ENCODE measurements around the gene RAPGEF5. TPM values are rescaled to one million over a fixed set of nuclear protein-coding genes. Genes with fewer than 3 reads are reported as not detected.

RAPGEF5 gene
- polyA plus RNA-seq, 4 donors: 5.4 to 33.4 (median 10.1) TPM

GRCh38 chr7:22255342-22255741, 101.6 kb downstream of the RAPGEF5 start:
- peak overlapping the region in 1 of 3 donors; percentile 69 for H3K27ac ChIP-seq (ENCODE audit: low read depth in 1 of 3, low read length in 2 of 3)

DNA sequence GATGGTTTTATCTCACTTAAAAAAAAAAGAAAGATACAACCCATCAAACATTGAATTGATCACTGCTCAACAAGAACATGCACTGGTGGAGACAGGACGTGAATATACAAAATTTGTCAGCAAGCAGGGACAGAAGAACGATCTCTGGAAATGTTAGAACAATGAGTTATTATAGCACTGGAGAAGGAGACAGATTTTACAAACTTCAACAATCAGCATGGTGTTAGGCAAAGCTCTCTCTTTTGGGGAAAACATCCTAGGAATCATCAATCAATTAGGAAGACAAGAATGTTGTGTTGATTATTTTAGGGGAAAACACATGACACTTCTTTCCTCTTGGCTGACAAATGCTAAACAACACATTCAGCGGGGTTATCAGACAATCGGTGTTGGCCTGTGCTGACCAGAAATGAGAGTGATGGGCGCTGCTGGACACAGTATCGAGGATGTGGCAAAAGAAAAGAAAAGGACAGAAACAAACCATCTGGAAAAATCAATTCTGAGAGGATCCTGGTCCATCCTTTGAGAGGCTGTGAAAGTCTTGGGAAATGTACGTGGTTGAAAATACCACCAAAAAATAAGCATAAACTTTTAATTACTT, 103.9 kb downstream of the RAPGEF5 start:
- WGBS, 3 donors: 65 to 93% (median 83%) methylated on average over 7 of the region's 7 CpGs
- no peak for DNase-seq
- no peaks in the 10 kb centered on the region for H3K9me3 ChIP-seq (ENCODE audit: control insufficient read depth in 2 of 2, insufficient read depth in 1 of 2, low read depth in 1 of 2, low read length in 1 of 2)

More at GRCh38 chr7:22255342-22255741, 101.6 kb downstream of the RAPGEF5 start:
- H3K27me3 ChIP-seq (ENCODE audit: control insufficient read depth in 3 of 3, insufficient read depth in 3 of 3, low read length in 3 of 3): no peaks in the 10 kb centered on the region
- no peaks in the 10 kb centered on the region for H3K9me3 ChIP-seq (ENCODE audit: control insufficient read depth in 2 of 2, insufficient read depth in 1 of 2, low read depth in 1 of 2, low read length in 1 of 2)
- 97 to 100% (median 98%) methylated on average over 1 of the region's 1 CpG for WGBS, 3 donors
- no peak overlapping the region for H3K4me3 ChIP-seq (ENCODE audit: low read depth in 1 of 3, low read length in 3 of 3)
- peak; percentile 29 to 34 for DNase-seq
- peaks cover 0 to 8% (median 2%) of the 10 kb centered on the region in 3 donors for H3K4me1 ChIP-seq (ENCODE audit: control insufficient read depth in 3 of 3, insufficient read depth in 2 of 3, low read depth in 1 of 3, low read length in 2 of 3)
- peaks cover 0 to 3% (median 1%) of the 10 kb centered on the region in 3 donors for H3K36me3 ChIP-seq (ENCODE audit: control insufficient read depth in 3 of 3, insufficient read depth in 2 of 3, low read depth in 1 of 3, low read length in 3 of 3)
- FAIRE-seq: no peak

DNA sequence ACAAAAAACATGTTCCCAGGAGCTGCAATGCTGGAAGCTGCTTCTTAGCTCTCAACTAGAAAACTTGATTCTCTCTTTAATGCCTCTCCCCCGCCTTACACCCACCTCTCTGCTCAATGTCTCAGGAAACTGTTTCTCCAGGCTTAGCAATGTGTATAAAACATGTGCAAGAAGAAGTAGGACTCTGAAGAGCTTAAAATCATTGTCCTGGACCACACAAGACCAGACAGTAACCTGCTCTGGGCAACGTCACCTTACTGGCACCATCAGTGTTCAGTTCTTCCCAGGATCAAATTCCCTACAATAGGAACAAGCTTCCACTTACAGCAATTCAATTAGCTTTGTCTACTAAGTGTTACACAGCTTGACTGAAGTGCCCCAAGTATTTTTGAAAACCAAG, 104.9 kb downstream of the RAPGEF5 start:
- DNase-seq: no peak
- no peak overlapping the region for H3K4me3 ChIP-seq (ENCODE audit: low read depth in 1 of 3, low read length in 3 of 3)
- no peak for FAIRE-seq
- H3K9me3 ChIP-seq (ENCODE audit: control insufficient read depth in 2 of 2, insufficient read depth in 1 of 2, low read depth in 1 of 2, low read length in 1 of 2): peaks cover 0 to 4% of the 10 kb centered on the region in 2 donors
- no peaks in the 10 kb centered on the region for H3K27me3 ChIP-seq (ENCODE audit: control insufficient read depth in 3 of 3, insufficient read depth in 3 of 3, low read length in 3 of 3)
- peaks cover 0 to 8% (median 0%) of the 10 kb centered on the region in 3 donors for H3K4me1 ChIP-seq (ENCODE audit: control insufficient read depth in 3 of 3, insufficient read depth in 2 of 3, low read depth in 1 of 3, low read length in 2 of 3)
- peaks cover 0 to 3% (median 0%) of the 10 kb centered on the region in 3 donors for H3K36me3 ChIP-seq (ENCODE audit: control insufficient read depth in 3 of 3, insufficient read depth in 2 of 3, low read depth in 1 of 3, low read length in 3 of 3)
- 88 to 89% (median 89%) methylated on average over 2 of the region's 2 CpGs for WGBS, 3 donors
- H3K27ac ChIP-seq (ENCODE audit: low read depth in 1 of 3, low read length in 2 of 3): no peak overlapping the region

More for the DNA sequence above, 103.9 kb downstream of the RAPGEF5 start:
- Histone ChIP-seq H3K27ac (ENCODE audit: low read depth in 1 of 3, low read length in 2 of 3) (no peak overlapping the region), H3K4me3 (ENCODE audit: low read depth in 1 of 3, low read length in 3 of 3) (no peak overlapping the region), H3K4me1 (ENCODE audit: control insufficient read depth in 3 of 3, insufficient read depth in 2 of 3, low read depth in 1 of 3, low read length in 2 of 3) (peaks cover 0 to 8% (median 2%) of the 10 kb centered on the region in 3 donors), H3K27me3 (ENCODE audit: control insufficient read depth in 3 of 3, insufficient read depth in 3 of 3, low read length in 3 of 3) (no peaks in the 10 kb centered on the region), H3K36me3 (ENCODE audit: control insufficient read depth in 3 of 3, insufficient read depth in 2 of 3, low read depth in 1 of 3, low read length in 3 of 3) (peaks cover 0 to 3% (median 1%) of the 10 kb centered on the region in 3 donors)
- FAIRE-seq: no peak

- peaks cover 0 to 4% of the 10 kb centered on the region in 2 donors for H3K9me3 ChIP-seq (ENCODE audit: control insufficient read depth in 2 of 2, insufficient read depth in 1 of 2, low read depth in 1 of 2, low read length in 1 of 2)
- no peak overlapping the region for H3K4me3 ChIP-seq (ENCODE audit: low read depth in 1 of 3, low read length in 3 of 3)
- no peak overlapping the region for H3K27ac ChIP-seq (ENCODE audit: low read depth in 1 of 3, low read length in 2 of 3)
- peaks cover 0 to 3% (median 0%) of the 10 kb centered on the region in 3 donors for H3K36me3 ChIP-seq (ENCODE audit: control insufficient read depth in 3 of 3, insufficient read depth in 2 of 3, low read depth in 1 of 3, low read length in 3 of 3)
- no peak for DNase-seq
- peaks cover 0 to 3% (median 0%) of the 10 kb centered on the region in 3 donors for H3K4me1 ChIP-seq (ENCODE audit: control insufficient read depth in 3 of 3, insufficient read depth in 2 of 3, low read depth in 1 of 3, low read length in 2 of 3)
- no peaks in the 10 kb centered on the region for H3K27me3 ChIP-seq (ENCODE audit: control insufficient read depth in 3 of 3, insufficient read depth in 3 of 3, low read length in 3 of 3)
- no peak for FAIRE-seq
- WGBS, 3 donors: 89 to 94% (median 91%) methylated on average over 2 of the region's 2 CpGs
These were observed 105.7 kb downstream of the RAPGEF5 start for GRCh38 chr7:22251281-22251680.

DNA sequence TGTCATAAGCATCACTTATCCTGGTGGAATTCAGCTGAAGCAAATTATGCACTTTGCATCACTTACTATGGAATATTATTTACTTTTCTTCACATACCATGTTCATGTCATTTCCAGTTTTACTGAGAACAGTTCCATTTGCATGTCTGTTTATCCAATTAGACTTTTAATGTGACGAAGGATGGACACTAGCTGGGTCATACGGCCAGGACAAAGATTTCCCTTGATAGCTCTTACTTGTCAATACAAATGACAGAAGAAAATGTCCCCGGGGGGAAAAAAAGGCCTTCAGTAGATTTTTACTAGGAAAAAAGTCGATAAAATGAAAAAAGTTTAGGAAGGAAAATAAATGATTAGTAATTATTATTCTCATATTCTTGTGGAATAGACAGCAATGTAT, 106.6 kb downstream of the RAPGEF5 start:
- no peak for FAIRE-seq
- 80 to 95% (median 84%) methylated on average over 4 of the region's 4 CpGs for WGBS, 3 donors
- no peak for DNase-seq
- Histone ChIP-seq H3K36me3 (ENCODE audit: control insufficient read depth in 3 of 3, insufficient read depth in 2 of 3, low read depth in 1 of 3, low read length in 3 of 3) (peaks cover 0 to 3% (median 0%) of the 10 kb centered on the region in 3 donors), H3K4me3 (ENCODE audit: low read depth in 1 of 3, low read length in 3 of 3) (no peak overlapping the region), H3K4me1 (ENCODE audit: control insufficient read depth in 3 of 3, insufficient read depth in 2 of 3, low read depth in 1 of 3, low read length in 2 of 3) (no peaks in the 10 kb centered on the region), H3K9me3 (ENCODE audit: control insufficient read depth in 2 of 2, insufficient read depth in 1 of 2, low read depth in 1 of 2, low read length in 1 of 2) (peaks cover 0 to 4% of the 10 kb centered on the region in 2 donors), H3K27ac (ENCODE audit: low read depth in 1 of 3, low read length in 2 of 3) (no peak overlapping the region), H3K27me3 (ENCODE audit: control insufficient read depth in 3 of 3, insufficient read depth in 3 of 3, low read length in 3 of 3) (no peaks in the 10 kb centered on the region)

DNA sequence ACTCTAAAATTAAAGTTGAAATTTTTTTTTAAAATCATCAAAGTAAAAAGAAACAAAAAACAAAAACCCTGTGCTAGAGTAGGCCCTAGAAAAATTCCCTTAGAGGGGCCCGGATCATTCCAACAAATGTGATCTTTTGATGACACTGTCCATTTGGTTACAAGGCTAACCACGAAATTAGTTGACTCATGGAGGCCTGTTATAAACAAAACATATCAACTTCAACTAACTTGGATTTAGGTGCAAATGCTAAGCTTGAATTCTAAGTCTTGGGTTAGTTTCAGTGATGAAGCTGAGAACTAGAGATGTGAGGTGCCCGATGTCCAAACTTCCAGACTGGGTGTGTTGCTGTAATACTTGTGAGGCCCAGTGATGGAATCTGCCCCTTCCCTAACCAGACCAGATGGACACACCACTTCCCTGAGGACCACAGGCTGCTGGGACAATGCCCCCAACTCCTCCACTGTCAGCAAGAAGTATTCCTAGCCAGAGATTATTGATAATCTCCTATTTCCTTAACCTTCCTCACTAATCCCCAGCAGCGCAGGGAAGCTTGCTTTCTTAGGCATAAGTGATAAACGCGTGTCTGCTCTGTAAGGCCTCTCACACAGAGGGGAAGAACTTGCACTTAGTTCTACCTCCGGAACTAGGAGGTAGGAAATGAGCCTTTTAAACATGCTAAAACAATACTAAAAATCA, 108.7 kb downstream of the RAPGEF5 start:
- H3K27me3 ChIP-seq (ENCODE audit: control insufficient read depth in 3 of 3, insufficient read depth in 3 of 3, low read length in 3 of 3): no peaks in the 10 kb centered on the region
- H3K27ac ChIP-seq (ENCODE audit: low read depth in 1 of 3, low read length in 2 of 3): no peak overlapping the region
- H3K9me3 ChIP-seq (ENCODE audit: control insufficient read depth in 2 of 2, insufficient read depth in 1 of 2, low read depth in 1 of 2, low read length in 1 of 2): peaks cover 0 to 4% of the 10 kb centered on the region in 2 donors
- DNase-seq (no peak), FAIRE-seq (no peak)
- no peak overlapping the region for H3K4me3 ChIP-seq (ENCODE audit: low read depth in 1 of 3, low read length in 3 of 3)
- 89 to 93% (median 93%) methylated on average over 7 of the region's 7 CpGs for WGBS, 3 donors
- peaks cover 0 to 2% (median 0%) of the 10 kb centered on the region in 3 donors for H3K36me3 ChIP-seq (ENCODE audit: control insufficient read depth in 3 of 3, insufficient read depth in 2 of 3, low read depth in 1 of 3, low read length in 3 of 3)
- no peaks in the 10 kb centered on the region for H3K4me1 ChIP-seq (ENCODE audit: control insufficient read depth in 3 of 3, insufficient read depth in 2 of 3, low read depth in 1 of 3, low read length in 2 of 3)

GRCh38 chr7:22241805-22242390, 115.1 kb downstream of the RAPGEF5 start:
- Histone ChIP-seq H3K27me3 (ENCODE audit: control insufficient read depth in 3 of 3, insufficient read depth in 3 of 3, low read length in 3 of 3) (no peaks in the 10 kb centered on the region), H3K36me3 (ENCODE audit: control insufficient read depth in 3 of 3, insufficient read depth in 2 of 3, low read depth in 1 of 3, low read length in 3 of 3) (peaks cover 0 to 14% (median 0%) of the 10 kb centered on the region in 3 donors), H3K4me1 (ENCODE audit: control insufficient read depth in 3 of 3, insufficient read depth in 2 of 3, low read depth in 1 of 3, low read length in 2 of 3) (no peaks in the 10 kb centered on the region), H3K27ac (ENCODE audit: low read depth in 1 of 3, low read length in 2 of 3) (no peak overlapping the region), H3K9me3 (ENCODE audit: control insufficient read depth in 2 of 2, insufficient read depth in 1 of 2, low read depth in 1 of 2, low read length in 1 of 2) (no peaks in the 10 kb centered on the region), H3K4me3 (ENCODE audit: low read depth in 1 of 3, low read length in 3 of 3) (no peak overlapping the region)
- DNase-seq (no peak), FAIRE-seq (no peak)
- 85 to 97% (median 93%) methylated on average over 2 of the region's 2 CpGs for WGBS, 3 donors

DNA sequence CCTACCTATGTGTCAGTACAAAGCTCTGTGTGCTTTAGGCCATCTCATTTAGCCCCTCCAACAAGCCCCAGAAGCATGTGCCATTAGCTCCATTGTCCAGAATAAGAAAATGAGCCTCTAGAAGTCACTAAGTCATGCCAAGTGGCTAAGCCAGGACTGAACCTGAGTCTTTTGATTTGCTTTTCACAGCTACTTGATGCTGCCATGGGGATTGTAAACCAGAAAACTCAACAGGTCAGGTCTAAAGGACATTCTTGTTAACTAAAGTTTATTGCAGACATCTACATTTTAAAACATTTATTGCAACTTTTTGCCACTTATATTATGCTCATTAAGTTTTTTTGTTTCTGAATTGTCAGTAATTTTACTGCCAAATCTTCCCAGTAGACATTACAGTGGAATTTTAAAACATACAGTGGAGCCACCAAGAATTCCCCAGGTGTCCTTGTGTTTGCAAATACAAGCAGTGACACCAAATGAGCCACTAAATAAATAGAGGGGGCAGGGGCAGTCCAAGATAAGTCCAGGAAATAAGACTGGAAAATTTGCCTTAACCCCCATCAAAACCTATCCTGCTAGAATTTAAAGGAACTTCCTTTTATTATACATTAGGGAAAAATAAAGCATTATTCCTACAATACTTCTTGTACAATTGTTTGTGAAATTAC, 115.9 kb downstream of the RAPGEF5 start:
- no peak for DNase-seq
- no peaks in the 10 kb centered on the region for H3K9me3 ChIP-seq (ENCODE audit: control insufficient read depth in 2 of 2, insufficient read depth in 1 of 2, low read depth in 1 of 2, low read length in 1 of 2)
- no peak for FAIRE-seq
- H3K36me3 ChIP-seq (ENCODE audit: control insufficient read depth in 3 of 3, insufficient read depth in 2 of 3, low read depth in 1 of 3, low read length in 3 of 3): peaks cover 0 to 19% (median 0%) of the 10 kb centered on the region in 3 donors
- H3K4me1 ChIP-seq (ENCODE audit: control insufficient read depth in 3 of 3, insufficient read depth in 2 of 3, low read depth in 1 of 3, low read length in 2 of 3): no peaks in the 10 kb centered on the region
- no peaks in the 10 kb centered on the region for H3K27me3 ChIP-seq (ENCODE audit: control insufficient read depth in 3 of 3, insufficient read depth in 3 of 3, low read length in 3 of 3)
- H3K27ac ChIP-seq (ENCODE audit: low read depth in 1 of 3, low read length in 2 of 3): no peak overlapping the region
- no peak overlapping the region for H3K4me3 ChIP-seq (ENCODE audit: low read depth in 1 of 3, low read length in 3 of 3)

All from small intestine (tissue), 7 donors.